AG09309 (cell line): ENCODE data around the gene SMPDL3A.

ENCODE experiments used
- DNase-seq: peaks from one replicate; pipeline ENCODE4 v3.0.0-alpha.2; 2010; ENCODE audit warnings: low read depth
- H3K4me3 ChIP-seq: 2 replicates; pipeline ENCODE4 v1.5.1; 2011; ENCODE audit warnings: mild to moderate bottlenecking, low read depth, low read length, moderate library complexity; ENCODE audit not compliant: control insufficient read depth
- TF ChIP-seq, protein P1 (sequence below): IDR thresholded peaks from 2 replicates; pipeline ENCODE4 v1.5.1; 2011; ENCODE audit warnings: mild to moderate bottlenecking, low read depth, low read length, inconsistent platforms; ENCODE audit not compliant: insufficient read depth, control insufficient read depth; ENCODE audit errors: missing control alignments

The SMPDL3A gene

DNA sequence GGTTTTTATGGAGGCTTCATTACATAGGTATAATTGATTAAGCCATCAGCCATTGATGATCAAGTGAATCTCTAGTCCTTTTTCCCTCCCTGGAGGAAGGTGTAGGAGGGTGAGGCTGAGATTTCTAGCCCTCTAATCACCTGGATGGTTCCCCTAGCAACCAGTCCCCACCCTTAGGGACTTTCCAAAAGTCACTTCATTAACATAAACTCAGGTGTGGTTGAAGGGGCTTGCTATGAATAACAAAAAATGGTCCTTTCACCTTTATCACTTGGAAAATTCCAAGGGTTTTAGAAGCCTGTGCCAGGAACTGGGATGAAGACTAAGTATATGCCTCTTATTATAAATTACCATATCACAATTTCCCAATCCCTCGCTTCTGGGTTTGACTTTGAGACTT lies 40.4 kb downstream of the SMPDL3A start:
- DNase-seq, result no peak
- TF ChIP-seq, protein P1, sequence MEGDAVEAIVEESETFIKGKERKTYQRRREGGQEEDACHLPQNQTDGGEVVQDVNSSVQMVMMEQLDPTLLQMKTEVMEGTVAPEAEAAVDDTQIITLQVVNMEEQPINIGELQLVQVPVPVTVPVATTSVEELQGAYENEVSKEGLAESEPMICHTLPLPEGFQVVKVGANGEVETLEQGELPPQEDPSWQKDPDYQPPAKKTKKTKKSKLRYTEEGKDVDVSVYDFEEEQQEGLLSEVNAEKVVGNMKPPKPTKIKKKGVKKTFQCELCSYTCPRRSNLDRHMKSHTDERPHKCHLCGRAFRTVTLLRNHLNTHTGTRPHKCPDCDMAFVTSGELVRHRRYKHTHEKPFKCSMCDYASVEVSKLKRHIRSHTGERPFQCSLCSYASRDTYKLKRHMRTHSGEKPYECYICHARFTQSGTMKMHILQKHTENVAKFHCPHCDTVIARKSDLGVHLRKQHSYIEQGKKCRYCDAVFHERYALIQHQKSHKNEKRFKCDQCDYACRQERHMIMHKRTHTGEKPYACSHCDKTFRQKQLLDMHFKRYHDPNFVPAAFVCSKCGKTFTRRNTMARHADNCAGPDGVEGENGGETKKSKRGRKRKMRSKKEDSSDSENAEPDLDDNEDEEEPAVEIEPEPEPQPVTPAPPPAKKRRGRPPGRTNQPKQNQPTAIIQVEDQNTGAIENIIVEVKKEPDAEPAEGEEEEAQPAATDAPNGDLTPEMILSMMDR, result no peak
- no peak overlapping the region for H3K4me3 ChIP-seq

DNA sequence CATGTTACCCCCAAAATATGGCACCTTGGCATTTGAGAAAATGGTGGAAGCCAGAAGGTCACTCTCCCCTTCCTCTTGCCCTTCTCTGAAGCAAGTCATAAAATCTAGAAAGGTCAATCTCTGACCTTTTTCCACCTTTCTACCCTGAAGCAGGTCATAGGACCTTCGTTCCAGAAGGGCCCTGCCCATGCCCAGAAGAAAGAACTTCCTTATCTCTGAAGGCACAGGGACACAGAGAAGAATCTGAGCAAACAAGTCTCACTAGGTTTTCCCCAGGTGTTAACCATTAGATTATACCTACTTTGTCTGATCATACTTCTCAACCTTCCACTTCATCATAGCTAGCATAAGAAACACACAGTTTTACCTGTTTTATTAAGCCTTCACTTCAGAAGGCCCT lies 42.5 kb downstream of the SMPDL3A start:
- no peak for DNase-seq
- no peak overlapping the region for H3K4me3 ChIP-seq
- TF ChIP-seq, protein P1, result no peak

DNA sequence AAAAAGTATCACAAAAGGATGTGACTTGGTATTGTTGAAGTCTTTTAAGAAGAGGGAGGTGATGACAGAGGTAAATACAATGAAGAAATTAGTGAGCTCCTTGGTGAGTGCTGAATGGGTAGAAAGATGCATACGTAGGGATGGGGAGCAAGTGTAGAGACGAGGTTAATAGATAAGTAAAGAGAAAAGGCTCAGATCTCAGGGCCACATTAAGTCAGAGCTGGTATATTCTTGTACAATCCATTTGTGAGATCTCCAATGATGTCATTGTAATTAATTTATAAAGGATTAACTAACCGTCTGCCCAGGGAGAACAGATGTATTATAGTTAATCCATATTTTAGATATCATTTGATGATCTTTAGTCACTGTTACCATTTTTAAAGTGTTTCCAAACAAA lies 43.4 kb downstream of the SMPDL3A start:
- DNase-seq, result no peak
- no peak overlapping the region for H3K4me3 ChIP-seq
- TF ChIP-seq, protein P1, result no peak

DNA sequence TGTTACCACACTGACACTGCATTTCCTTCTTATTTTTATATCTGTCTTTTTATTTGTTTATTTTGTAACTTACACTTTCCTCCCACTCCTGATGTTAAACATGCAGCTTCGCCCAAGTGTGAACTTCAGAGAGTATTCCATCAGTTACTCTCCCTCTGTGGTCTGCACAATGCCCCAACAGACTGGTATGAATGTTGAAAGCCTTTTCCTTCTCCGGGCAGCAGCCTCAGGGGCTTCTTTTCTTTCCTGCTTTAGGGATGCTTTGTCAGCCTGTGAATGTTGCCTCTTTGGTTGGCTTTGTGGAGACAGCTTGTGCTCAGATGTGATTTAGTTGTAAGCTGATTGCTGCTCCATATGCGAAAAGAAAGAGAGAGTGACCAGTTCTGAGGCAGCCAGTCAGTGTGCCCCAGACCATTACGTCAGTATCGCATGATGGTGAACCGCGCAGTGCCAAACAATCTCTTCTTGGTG lies 44.0 kb downstream of the SMPDL3A start:
- TF ChIP-seq, protein P1, result no peak
- H3K4me3 ChIP-seq, result no peak overlapping the region
- no peak for DNase-seq

DNA sequence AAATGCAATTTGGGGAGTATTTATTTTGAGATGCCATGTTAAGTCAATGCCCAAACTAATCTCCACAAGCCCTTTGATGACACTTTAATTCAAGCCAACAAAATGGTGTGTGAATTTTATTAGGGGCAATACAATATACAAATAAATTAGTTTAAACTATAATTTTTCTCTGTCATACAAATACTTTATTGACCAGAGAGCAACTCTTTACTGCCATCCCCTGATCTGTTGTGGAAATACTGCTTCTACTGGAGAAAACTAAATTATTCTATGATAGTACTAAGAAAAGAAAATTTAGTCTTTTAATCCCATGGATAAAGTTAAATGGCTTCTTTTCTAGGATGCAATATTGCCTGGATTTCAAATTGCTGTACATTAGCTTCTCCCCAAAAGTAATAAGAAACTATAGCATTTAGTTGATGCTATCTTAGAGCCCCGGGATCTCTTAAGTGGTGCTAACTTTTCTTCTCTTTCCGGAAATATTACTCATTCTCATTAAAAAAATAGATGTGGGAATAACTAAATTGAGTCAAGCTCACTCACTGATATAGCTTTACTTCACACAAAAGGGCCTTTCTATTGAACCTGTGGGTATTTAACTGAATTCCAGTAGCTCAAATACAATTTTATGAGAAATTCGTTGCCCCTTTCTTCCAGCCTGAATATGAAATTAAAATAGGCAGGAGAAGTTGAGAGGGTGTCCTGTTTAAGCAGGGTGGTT lies 49.2 kb downstream of the SMPDL3A start:
- no peak for DNase-seq
- TF ChIP-seq, protein P1, result peak; percentile 47
- H3K4me3 ChIP-seq, result no peak overlapping the region

DNA sequence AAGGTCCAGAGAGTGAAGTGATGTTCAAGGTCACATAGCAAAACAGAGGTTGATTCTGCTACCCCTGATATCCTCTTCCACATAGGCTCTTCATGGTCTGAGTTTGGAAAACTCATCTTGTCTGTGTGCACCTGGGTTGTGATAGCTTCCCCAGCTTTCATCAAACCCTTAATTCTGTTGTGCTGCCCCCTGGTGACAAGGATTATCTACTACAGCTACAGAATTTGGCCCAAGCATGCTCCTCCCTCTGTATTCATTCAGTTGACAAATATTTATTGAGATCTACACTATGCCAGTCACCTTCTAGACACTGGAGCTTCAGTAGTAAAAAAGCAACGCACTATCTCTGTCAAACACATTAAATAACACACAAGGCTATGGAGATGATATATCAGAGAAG lies 50.4 kb downstream of the SMPDL3A start:
- peak; percentile 16 for DNase-seq
- H3K4me3 ChIP-seq, result no peak overlapping the region
- TF ChIP-seq, protein P1, result peak; percentile 70
